Parathyroid adenoma (tissue), 2 donors: ENCODE results near the gene CT47C1.

Experiments used
- H2AFZ ChIP-seq: fragments of 300-600 bp; sonication (generic); one replicate; pipeline ENCODE4 v1.7.0; 2017; ENCODE audit warnings: antibody characterized with exemption, mild to moderate bottlenecking
- H3K27ac ChIP-seq: fragments of 300-600 bp; sonication (generic); one replicate; pipeline ENCODE4 v1.7.0; 2017
- H3K27me3 ChIP-seq: fragments of 300-600 bp; sonication (generic); one replicate; pipeline ENCODE4 v1.7.0; 2017; ENCODE audit warnings: low read length; ENCODE audit not compliant: control insufficient read depth, insufficient read depth
- H3K36me3 ChIP-seq: fragments of 300-600 bp; sonication (generic); one replicate; pipeline ENCODE4 v1.7.0; 2017; ENCODE audit warnings: low read length; ENCODE audit not compliant: control insufficient read depth, insufficient read depth
- H3K4me1 ChIP-seq: fragments of 300-600 bp; sonication (generic); one replicate; pipeline ENCODE4 v1.7.0; 2017; ENCODE audit warnings: control low read depth
- H3K4me2 ChIP-seq: fragments of 300-600 bp; sonication (generic); one replicate; pipeline ENCODE4 v1.7.0; 2017; ENCODE audit warnings: low read length
- H3K4me3 ChIP-seq: fragments of 300-600 bp; sonication (generic); one replicate; pipeline ENCODE4 v1.7.0; 2017; ENCODE audit warnings: low read depth, low read length
- H3K79me2 ChIP-seq: fragments of 300-600 bp; sonication (generic); one replicate; pipeline ENCODE4 v1.7.0; 2017; ENCODE audit warnings: control low read depth
- H3K9ac ChIP-seq: fragments of 300-600 bp; sonication (generic); one replicate; pipeline ENCODE4 v1.7.0; 2017; ENCODE audit warnings: mild to moderate bottlenecking
- H3K9me3 ChIP-seq: fragments of 300-600 bp; sonication (generic); one replicate; pipeline ENCODE4 v1.7.0; 2017; ENCODE audit warnings: low read length; ENCODE audit not compliant: control insufficient read depth
- CTCF ChIP-seq: fragments of 300-600 bp; sonication (generic); IDR thresholded peaks from one replicate; pipeline ENCODE4 v1.7.0; 2017; ENCODE audit warnings: antibody characterized with exemption, mild to moderate bottlenecking
- donor health status: primary hyperparathyroidism.

Gene CT47C1

DNA sequence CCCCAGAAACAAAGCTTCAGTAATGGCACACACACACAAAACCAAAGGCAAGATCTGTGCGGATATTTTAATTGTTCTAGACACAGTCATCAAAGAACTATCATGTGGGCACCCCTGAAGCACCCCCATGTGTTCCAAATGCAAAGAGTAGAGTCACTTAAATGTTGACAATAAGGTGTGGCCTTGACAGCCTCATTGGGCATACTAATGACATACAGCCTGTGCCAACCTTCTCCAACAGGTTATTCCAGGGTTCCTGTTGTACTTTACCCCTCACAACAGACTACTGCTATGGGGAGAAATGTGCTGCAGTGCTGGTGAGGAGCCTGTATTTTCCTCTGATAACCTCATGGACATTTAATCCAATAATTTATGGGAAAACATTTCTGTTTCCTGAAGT is 29.8 kb upstream of the CT47C1 start:
- no peaks in the 10 kb centered on the region for H3K36me3 ChIP-seq
- no peak for TF ChIP-seq CTCF

DNA sequence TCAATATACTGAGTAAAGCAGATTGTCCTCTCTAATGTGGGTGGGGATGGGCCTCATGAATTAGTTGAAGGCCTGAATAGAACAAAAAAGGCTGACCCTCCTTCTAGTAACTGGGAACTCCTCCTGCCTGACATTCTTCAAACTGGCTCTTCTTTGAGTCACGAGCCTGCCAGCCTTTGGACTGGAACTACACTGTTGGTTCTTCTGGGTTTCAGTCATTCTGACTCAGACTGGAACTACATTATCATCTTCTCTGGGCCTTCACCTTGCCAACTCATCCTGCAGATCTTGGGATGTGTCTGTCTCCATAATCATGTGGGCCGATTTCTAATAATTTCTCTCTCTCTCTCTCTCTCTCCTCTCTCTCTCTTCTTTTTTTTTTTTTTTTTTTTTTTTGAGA is 26.9 kb upstream of the CT47C1 start:
- H3K4me3 ChIP-seq, result no peak overlapping the region
- no peak overlapping the region for H3K4me2 ChIP-seq
- no peaks in the 10 kb centered on the region for H3K36me3 ChIP-seq
- H2AFZ ChIP-seq, result no peak overlapping the region
- H3K27ac ChIP-seq, result no peak overlapping the region
- H3K27me3 ChIP-seq, result no peaks in the 10 kb centered on the region
- H3K4me1 ChIP-seq, result no peaks in the 10 kb centered on the region
- no peak overlapping the region for H3K9ac ChIP-seq
- no peak for TF ChIP-seq CTCF
- no peaks in the 10 kb centered on the region for H3K9me3 ChIP-seq
- H3K79me2 ChIP-seq, result no peaks in the 10 kb centered on the region

More for the DNA sequence above, 29.8 kb upstream of the CT47C1 start:
- Histone ChIP-seq H3K4me2 (no peak overlapping the region), H3K9ac (no peak overlapping the region), H2AFZ (no peak overlapping the region), H3K4me3 (no peak overlapping the region), H3K27ac (no peak overlapping the region), H3K27me3 (no peaks in the 10 kb centered on the region), H3K9me3 (no peaks in the 10 kb centered on the region), H3K4me1 (no peaks in the 10 kb centered on the region), H3K79me2 (no peaks in the 10 kb centered on the region)

- Histone ChIP-seq H3K4me3 (no peak overlapping the region), H3K79me2 (no peaks in the 10 kb centered on the region), H2AFZ (no peak overlapping the region), H3K4me2 (no peak overlapping the region), H3K36me3 (no peaks in the 10 kb centered on the region), H3K9ac (no peak overlapping the region), H3K9me3 (no peaks in the 10 kb centered on the region), H3K27ac (no peak overlapping the region), H3K4me1 (no peaks in the 10 kb centered on the region), H3K27me3 (no peaks in the 10 kb centered on the region)
- no peak for TF ChIP-seq CTCF
Observed at GRCh38 chrX:119055687-119056086, 17.1 kb upstream of the CT47C1 start.

GRCh38 chrX:119062750-119063374 is 9.9 kb upstream of the CT47C1 start:
- Histone ChIP-seq H3K36me3 (no peaks in the 10 kb centered on the region), H2AFZ (no peak overlapping the region), H3K79me2 (no peaks in the 10 kb centered on the region), H3K4me2 (no peak overlapping the region), H3K4me1 (peaks cover 2% of the 10 kb centered on the region), H3K27me3 (no peaks in the 10 kb centered on the region), H3K27ac (no peak overlapping the region), H3K9ac (no peak overlapping the region), H3K4me3 (no peak overlapping the region), H3K9me3 (no peaks in the 10 kb centered on the region)
- no peak for TF ChIP-seq CTCF

- no peaks in the 10 kb centered on the region for H3K36me3 ChIP-seq
- H2AFZ ChIP-seq, result no peak overlapping the region
- H3K27ac ChIP-seq, result no peak overlapping the region
- no peak for TF ChIP-seq CTCF
- H3K27me3 ChIP-seq, result no peaks in the 10 kb centered on the region
- no peaks in the 10 kb centered on the region for H3K79me2 ChIP-seq
- peaks cover 2% of the 10 kb centered on the region for H3K4me1 ChIP-seq
- no peak overlapping the region for H3K4me2 ChIP-seq
- no peak overlapping the region for H3K9ac ChIP-seq
- no peak overlapping the region for H3K4me3 ChIP-seq
- no peaks in the 10 kb centered on the region for H3K9me3 ChIP-seq
Observed at GRCh38 chrX:119063428-119063827, 9.4 kb upstream of the CT47C1 start.
